Stimulated activated CD8-positive, alpha-beta memory T cell treated with anti-CD3 and anti-CD28 coated beads, Interleukin-4, amount 100 ng/mL, for 48 hours (primary cell): Measurements from ENCODE around the gene TNFAIP8L2.
"Not testable (repeated sequence)": the region's sequence is repeated elsewhere in the genome, so short reads cannot be mapped to it uniquely, and the experiment has no call there.

Experiments used
- DNase-seq: peaks from one replicate; pipeline ENCODE4 v3.0.0-alpha.2; 2020

The TNFAIP8L2 gene

GRCh38 chr1:151193304-151193703 is 36.9 kb downstream of the TNFAIP8L2 start:
- no peak for DNase-seq

- no peak for DNase-seq
Measured at GRCh38 chr1:151193856-151194255, 37.4 kb downstream of the TNFAIP8L2 start.

GRCh38 chr1:151194894-151195594 is 38.6 kb downstream of the TNFAIP8L2 start:
- not testable (repeated sequence) for DNase-seq

GRCh38 chr1:151196292-151196800 is 39.9 kb downstream of the TNFAIP8L2 start:
- peak; percentile 53 for DNase-seq

- DNase-seq, result no peak
Measured at GRCh38 chr1:151197863-151198253, 41.4 kb downstream of the TNFAIP8L2 start.

- DNase-seq, result peak; percentile 100
Measured at GRCh38 chr1:151198254-151199127, 42.0 kb downstream of the TNFAIP8L2 start, which contains the start of gene PIP5K1A. PIP5K1A (plus strand) TSS chr1:151198552; CDS start chr1:151198997, 445 bp downstream.

GRCh38 chr1:151199873-151200581 is 43.6 kb downstream of the TNFAIP8L2 start:
- DNase-seq, result no peak

GRCh38 chr1:151205381-151205965 is 49.0 kb downstream of the TNFAIP8L2 start:
- not testable (repeated sequence) for DNase-seq
